ENCODE measurements around the gene MDFI. TPM values are rescaled to one million over a fixed set of nuclear protein-coding genes. Genes with fewer than 3 reads are reported as not detected.

MDFI gene
- total RNA-seq, 2 experiments from 2014 or later: not detected

DNA sequence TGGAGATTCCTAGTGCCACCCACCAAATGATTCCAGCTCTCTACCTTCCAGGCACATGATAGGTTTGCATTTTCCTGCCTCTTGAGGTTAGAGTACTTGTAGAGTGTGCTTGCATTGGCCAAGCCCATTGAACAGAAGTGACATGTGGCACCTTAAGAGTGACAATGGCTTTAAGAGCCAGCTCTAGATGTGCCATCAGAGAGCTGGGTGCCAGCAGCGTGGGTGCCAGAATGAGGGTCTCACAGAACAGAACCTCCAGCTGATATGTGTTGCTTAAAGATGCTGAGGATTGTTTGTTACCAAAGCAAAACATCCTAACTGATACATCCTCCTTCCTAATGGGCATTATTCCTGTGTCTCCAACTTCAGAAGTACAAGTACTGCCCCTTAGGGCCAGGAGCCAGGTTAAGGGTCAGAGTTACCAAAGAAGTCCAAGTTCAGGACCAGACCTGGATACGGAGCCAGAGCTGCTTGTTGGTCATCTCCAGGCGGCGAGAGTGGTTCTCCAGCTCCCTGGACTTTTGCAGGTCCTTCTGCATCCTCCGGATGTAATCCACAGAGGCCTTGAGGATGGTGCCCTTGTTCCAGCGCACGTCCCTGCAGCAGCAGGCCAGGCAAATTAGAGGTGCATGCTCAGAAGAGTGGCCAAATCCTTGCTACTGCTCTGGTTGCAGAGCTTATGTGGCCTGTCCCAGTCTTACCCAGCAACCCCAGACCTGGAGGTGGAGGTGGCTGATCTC lies 47.5 kb downstream of the MDFI start:
- no peak overlapping the region for H3K4me3 ChIP-seq (ENCODE audit: low read depth, low read length, poor library complexity, severe bottlenecking)
- H3K4me1 ChIP-seq (ENCODE audit: insufficient read depth, low read length, poor library complexity, severe bottlenecking): peaks cover 16% of the 10 kb centered on the region
- no peaks in the 10 kb centered on the region for H3K79me2 ChIP-seq (ENCODE audit: insufficient read depth, low read depth, low read length)
- no peak overlapping the region for H2AFZ ChIP-seq (ENCODE audit: low read length)
- BruUV-seq (replicated peaks): no TSS peak
- CTCF ChIA-PET (ENCODE audit: unreplicated experiment): interaction anchor here (1.5 kb wide), 1 partner anchor 31 kb away, joined by 5 read pairs; no protein-coding TSS in a partner anchor
- no peaks in the 10 kb centered on the region for H3K9me3 ChIP-seq (ENCODE audit: low read length)
- intact Hi-C loops (cut with micrococcal nuclease; ENCODE audit: unreplicated experiment): no loop called here
- no peaks in the 10 kb centered on the region for H4K20me1 ChIP-seq (ENCODE audit: insufficient read depth, low read length)
- POLR2A ChIA-PET: no interaction called here
- H3K4me2 ChIP-seq (ENCODE audit: low read length): no peak overlapping the region
- TF ChIP-seq, protein P1, sequence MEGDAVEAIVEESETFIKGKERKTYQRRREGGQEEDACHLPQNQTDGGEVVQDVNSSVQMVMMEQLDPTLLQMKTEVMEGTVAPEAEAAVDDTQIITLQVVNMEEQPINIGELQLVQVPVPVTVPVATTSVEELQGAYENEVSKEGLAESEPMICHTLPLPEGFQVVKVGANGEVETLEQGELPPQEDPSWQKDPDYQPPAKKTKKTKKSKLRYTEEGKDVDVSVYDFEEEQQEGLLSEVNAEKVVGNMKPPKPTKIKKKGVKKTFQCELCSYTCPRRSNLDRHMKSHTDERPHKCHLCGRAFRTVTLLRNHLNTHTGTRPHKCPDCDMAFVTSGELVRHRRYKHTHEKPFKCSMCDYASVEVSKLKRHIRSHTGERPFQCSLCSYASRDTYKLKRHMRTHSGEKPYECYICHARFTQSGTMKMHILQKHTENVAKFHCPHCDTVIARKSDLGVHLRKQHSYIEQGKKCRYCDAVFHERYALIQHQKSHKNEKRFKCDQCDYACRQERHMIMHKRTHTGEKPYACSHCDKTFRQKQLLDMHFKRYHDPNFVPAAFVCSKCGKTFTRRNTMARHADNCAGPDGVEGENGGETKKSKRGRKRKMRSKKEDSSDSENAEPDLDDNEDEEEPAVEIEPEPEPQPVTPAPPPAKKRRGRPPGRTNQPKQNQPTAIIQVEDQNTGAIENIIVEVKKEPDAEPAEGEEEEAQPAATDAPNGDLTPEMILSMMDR (conservative IDR thresholded peaks at IDR 0.05; ENCODE audit: low read length): no peak
- TF ChIP-seq EZH2phosphoT487 (IDR thresholded peaks at IDR 0.05; ENCODE audit: borderline replicate concordance, low read depth, low read length): no peak
- H3K36me3 ChIP-seq (ENCODE audit: insufficient read depth, low read length): peaks cover 64% of the 10 kb centered on the region
- no peak overlapping the region for H3K27ac ChIP-seq (ENCODE audit: low read depth, low read length, poor library complexity, severe bottlenecking)
- H3K9me2 ChIP-seq (ENCODE audit: insufficient read depth, low read length): no peaks in the 10 kb centered on the region
- no peak for DNase-seq (ENCODE audit: low spot score)

DNA sequence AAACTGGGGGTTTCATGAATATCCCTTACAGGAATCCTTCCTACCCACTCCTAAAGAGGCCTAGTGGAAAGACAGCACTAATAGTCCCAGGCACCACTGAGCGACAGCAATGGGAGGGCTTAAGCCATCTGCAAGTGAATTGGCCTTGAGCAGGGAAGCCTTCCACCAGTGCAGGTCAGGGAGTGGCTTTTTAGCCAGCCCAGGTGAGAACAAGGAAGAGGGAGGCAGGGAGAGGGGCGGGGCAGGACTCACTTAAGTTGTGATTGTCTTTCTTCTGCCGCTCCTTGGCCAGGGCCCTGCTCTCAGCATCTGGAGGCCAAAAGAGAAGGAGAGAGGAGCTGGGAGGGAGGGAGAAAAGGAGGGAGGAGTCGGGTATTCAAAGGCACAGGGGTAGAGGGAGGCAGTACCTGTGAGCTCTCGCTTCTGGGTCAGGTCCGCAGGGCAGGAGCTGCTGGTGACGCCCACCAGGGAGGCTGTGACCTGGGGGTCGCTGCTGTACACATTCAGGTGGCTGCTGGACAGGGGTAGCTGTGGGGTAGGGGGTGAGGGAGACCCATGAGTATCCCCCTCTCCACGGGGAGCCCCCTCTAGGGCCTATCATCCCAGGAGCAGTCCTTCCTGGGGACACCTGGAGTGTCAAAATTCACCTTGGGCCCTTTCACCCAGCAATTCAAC lies 49.4 kb downstream of the MDFI start:
- intact Hi-C loops (cut with micrococcal nuclease; ENCODE audit: unreplicated experiment): no loop called here
- H3K79me2 ChIP-seq (ENCODE audit: insufficient read depth, low read depth, low read length): no peaks in the 10 kb centered on the region
- no peaks in the 10 kb centered on the region for H4K20me1 ChIP-seq (ENCODE audit: insufficient read depth, low read length)
- H3K4me1 ChIP-seq (ENCODE audit: insufficient read depth, low read length, poor library complexity, severe bottlenecking): peaks cover 9% of the 10 kb centered on the region
- peaks cover 76% of the 10 kb centered on the region for H3K36me3 ChIP-seq (ENCODE audit: insufficient read depth, low read length)
- ChIA-PET CTCF (ENCODE audit: unreplicated experiment) (no interaction called here), POLR2A (no interaction called here)
- H3K4me3 ChIP-seq (ENCODE audit: low read depth, low read length, poor library complexity, severe bottlenecking): no peak overlapping the region
- TF ChIP-seq, protein P1 (conservative IDR thresholded peaks at IDR 0.05; ENCODE audit: low read length): no peak
- TF ChIP-seq EZH2phosphoT487 (IDR thresholded peaks at IDR 0.05; ENCODE audit: borderline replicate concordance, low read depth, low read length): no peak
- H2AFZ ChIP-seq (ENCODE audit: low read length): no peak overlapping the region
- no peaks in the 10 kb centered on the region for H3K9me2 ChIP-seq (ENCODE audit: insufficient read depth, low read length)
- DNase-seq (ENCODE audit: low spot score): no peak
- BruUV-seq (replicated peaks): no TSS peak
- no peaks in the 10 kb centered on the region for H3K9me3 ChIP-seq (ENCODE audit: low read length)
- no peak overlapping the region for H3K27ac ChIP-seq (ENCODE audit: low read depth, low read length, poor library complexity, severe bottlenecking)
- no peak overlapping the region for H3K4me2 ChIP-seq (ENCODE audit: low read length)
